AG09319 (cell line): ENCODE data around the gene HAPLN2.

ENCODE experiments used
- DNase-seq: peaks from one replicate; pipeline ENCODE4 v3.0.0-alpha.2; 2010; ENCODE audit warnings: low read depth; ENCODE audit errors: extremely low read depth
- TF ChIP-seq, protein P1 (sequence below): IDR thresholded peaks from 2 replicates; pipeline ENCODE4 v1.5.1; 2011; ENCODE audit warnings: low read depth, mild to moderate bottlenecking, inconsistent platforms, low read length, moderate library complexity

Gene HAPLN2

DNA sequence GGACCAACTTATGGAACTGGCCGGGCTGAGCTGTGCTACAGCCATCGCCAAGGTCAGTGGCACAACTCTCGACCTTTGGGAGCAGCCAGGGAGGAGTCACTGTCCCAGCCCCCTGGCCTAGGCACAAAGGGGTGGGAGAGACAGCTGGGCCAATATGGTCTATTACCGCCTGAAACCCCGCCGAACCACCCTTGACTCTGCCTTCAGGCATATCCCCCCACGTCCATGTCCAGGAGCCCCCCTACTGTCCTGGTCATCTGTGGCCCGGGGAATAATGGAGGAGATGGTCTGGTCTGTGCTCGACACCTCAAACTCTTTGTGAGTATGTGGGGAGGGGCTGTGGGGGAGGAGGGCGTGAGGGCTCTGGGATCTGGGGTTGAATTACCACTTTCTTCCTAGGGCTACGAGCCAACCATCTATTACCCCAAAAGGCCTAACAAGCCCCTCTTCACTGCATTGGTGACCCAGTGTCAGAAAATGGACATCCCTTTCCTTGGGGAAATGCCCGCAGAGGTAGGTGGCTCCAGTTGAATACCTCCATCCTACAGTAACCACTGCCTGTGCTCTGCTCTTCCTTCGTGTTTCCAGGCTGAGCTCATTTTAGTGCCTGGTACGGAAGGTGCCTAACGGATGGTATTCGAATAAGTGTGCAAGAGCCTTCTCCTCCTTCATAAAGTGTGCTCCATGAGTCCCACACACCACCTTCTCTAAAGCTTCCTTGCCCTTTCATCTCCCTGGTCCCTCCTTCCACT is 26.9 kb upstream of the HAPLN2 start:
- TF ChIP-seq, protein P1, sequence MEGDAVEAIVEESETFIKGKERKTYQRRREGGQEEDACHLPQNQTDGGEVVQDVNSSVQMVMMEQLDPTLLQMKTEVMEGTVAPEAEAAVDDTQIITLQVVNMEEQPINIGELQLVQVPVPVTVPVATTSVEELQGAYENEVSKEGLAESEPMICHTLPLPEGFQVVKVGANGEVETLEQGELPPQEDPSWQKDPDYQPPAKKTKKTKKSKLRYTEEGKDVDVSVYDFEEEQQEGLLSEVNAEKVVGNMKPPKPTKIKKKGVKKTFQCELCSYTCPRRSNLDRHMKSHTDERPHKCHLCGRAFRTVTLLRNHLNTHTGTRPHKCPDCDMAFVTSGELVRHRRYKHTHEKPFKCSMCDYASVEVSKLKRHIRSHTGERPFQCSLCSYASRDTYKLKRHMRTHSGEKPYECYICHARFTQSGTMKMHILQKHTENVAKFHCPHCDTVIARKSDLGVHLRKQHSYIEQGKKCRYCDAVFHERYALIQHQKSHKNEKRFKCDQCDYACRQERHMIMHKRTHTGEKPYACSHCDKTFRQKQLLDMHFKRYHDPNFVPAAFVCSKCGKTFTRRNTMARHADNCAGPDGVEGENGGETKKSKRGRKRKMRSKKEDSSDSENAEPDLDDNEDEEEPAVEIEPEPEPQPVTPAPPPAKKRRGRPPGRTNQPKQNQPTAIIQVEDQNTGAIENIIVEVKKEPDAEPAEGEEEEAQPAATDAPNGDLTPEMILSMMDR, result no peak
- DNase-seq, result no peak

DNA sequence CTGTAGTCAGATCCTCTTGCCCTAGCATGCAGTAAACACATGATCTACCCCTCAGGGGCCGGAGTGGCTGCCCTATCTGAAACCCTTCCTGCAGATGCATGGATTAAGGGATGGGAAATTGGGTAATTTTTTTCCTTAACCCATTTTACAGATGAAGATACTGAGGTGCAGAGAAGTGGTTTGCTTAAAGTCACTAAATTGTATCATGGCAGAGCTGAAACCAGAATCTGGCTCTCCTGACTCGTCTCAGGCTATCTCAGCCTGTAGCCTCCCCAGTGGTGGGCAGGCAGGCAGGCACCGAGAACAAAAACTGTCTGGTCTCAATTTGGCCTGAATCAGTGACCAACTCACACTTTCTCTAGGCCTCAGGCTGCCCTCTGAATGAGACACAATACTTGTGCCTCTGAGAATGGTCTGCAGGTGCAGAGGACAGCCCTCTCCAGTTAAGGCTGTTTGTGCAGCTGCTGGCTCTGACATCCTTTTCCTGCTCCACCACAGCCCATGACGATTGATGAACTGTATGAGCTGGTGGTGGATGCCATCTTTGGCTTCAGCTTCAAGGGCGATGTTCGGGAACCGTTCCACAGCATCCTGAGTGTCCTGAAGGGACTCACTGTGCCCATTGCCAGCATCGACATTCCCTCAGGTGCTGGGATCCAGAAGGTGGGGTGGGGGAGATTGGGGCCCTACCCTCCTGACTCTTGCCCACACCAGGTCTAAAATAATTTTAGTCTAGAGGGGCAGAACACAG is 26.1 kb upstream of the HAPLN2 start:
- no peak for DNase-seq

DNA sequence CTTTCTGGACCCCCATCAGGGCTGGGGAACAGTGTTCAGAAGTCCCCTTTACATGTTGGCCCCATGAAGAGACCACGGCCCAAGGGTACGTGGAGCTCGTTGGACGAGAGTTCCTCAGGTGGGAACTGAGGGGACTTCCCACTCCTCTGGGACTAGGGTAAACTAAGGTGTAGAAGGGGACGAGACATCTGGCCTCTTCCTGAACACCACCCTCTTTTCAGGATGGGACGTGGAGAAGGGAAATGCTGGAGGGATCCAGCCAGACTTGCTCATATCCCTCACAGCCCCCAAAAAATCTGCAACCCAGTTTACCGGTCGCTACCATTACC is 25.6 kb upstream of the HAPLN2 start:
- TF ChIP-seq, protein P1, result no peak
- no peak for DNase-seq

More for the DNA sequence above, 26.1 kb upstream of the HAPLN2 start:
- TF ChIP-seq, protein P1, result no peak

DNA sequence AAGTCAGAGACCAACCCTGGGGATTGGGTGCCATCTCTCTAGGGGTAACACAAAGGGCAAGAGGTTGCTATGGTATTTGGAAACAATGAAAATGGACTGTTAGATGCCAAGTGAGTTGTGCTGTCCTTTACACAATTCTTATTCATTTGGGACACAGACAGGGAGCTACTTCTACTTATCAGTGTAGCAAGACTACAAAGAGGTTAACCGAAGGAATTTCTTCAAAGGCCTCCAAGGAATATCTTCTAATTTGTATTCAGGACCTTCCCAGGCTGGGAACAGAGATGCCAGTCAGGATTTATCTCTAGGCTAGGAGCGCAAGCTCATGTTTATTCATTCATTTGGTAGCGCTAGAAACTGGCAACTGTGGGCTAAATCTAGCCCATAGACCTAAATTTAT is 25.0 kb upstream of the HAPLN2 start:
- no peak for DNase-seq
- TF ChIP-seq, protein P1, result no peak

DNA sequence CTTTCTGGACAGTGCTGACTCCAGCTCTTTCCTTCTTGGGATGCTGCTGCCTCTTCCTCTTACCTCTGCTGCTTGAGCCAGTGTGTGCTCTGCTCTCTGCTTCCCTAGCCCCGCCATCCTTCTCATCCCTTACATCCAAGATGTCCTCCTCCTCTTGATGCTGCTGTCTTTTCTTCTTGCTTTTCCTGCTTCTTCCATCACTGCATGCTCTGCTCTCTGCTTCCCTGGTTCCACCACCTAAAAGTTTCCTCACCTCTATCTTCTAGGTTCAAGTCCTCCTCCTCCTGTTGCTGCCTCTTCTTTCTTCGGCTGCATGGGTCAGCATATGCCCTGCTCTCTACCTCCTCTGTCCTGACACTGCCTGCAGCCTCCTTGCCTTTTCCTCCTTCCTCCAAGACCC is 24.2 kb upstream of the HAPLN2 start:
- DNase-seq, result no peak
- TF ChIP-seq, protein P1, result no peak

DNA sequence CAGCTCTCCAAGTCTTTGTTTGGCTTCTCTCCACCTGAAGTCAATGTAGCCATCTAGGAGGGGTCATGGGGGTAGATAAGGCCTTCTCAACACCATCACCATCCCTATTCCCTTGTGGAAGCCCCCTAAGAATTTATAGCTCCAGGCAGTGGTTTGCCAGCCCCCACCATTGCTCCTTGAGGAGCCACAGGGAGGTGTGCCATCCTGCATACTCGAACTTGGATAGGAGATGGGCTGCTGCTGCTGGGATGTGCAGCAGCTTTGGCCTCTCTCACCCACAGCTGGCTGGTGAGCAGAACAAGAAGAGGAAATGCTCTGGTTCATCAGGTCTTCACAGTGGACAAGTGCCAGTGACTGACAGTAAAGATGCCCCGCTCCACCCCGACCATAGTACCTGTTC is 22.8 kb upstream of the HAPLN2 start:
- no peak for DNase-seq
- TF ChIP-seq, protein P1, result no peak

DNA sequence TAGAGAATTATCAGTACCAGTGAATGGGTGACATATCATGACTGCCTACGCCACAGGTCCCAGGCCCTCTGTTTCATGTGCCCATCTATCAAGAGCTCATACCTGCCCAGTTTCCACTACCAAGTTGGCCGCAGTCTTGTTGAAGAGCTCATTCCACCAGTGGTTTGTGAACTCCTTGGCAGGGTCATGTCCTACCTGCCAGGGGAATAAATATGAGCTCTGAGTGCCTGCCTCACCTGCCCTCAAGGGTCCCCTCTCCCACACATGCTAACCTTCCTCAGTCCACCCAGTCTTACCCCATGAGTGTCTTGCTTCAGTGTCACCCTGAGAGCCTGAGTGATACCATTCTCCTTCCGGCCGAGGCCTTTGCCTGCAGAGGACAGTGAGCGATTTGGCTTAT is 21.1 kb upstream of the HAPLN2 start:
- no peak for DNase-seq
- TF ChIP-seq, protein P1, result no peak
